Measurements from ENCODE around the gene MOB1A. TPM values are rescaled to one million over a fixed set of nuclear protein-coding genes. Genes with fewer than 3 reads are reported as not detected.
"Not testable (repeated sequence)": the region's sequence is repeated elsewhere in the genome, so short reads cannot be mapped to it uniquely, and the experiment has no call there.

The MOB1A gene
- total and polyA plus RNA-seq, 2 of the 13 experiments (the other 11 are each of a cell fraction or from before 2014, with no cell fraction given): 48.2 to 139 TPM

- H3K9ac ChIP-seq (ENCODE audit: insufficient read depth, low read depth, low read length): no peak overlapping the region
- H3K9me3 ChIP-seq (ENCODE audit: low read length): 0 out of 2 replicates have a peak, but pooled peaks cover 2% of the 10 kb centered on the region
- no peak overlapping the region for H3K4me2 ChIP-seq (ENCODE audit: low read depth, low read length)
- DNase-seq (ENCODE audit: low spot score) (no peak), ATAC-seq (no peak), FAIRE-seq (no peak)
- in situ Hi-C loops (cut with HindIII; ENCODE audit: extremely low pct_ligation_motif_present, low pct_unique_long_range_greater_than_20kb) (loop anchor here (25.0 kb wide), 1 partner anchor 291 kb away; the partner anchor contains the start of gene STAMBP), intact Hi-C loops (cut with micrococcal nuclease; ENCODE audit: unreplicated experiment) (loop anchor here (10.0 kb wide), 1 partner anchor 203 kb away; the partner anchor contains the start of gene DGUOK)
- H3K36me3 ChIP-seq (replicated peaks in 1 of 2; ENCODE audit: control insufficient read depth in 1 of 2, insufficient read depth in 2 of 2, low read length in 2 of 2): peaks cover under 1% of the 10 kb centered on the region in 2 experiments; a peak in 3 of 5 replicates
- H3K27me3 ChIP-seq (ENCODE audit: control insufficient read depth in 1 of 2, insufficient read depth in 2 of 2, low read length in 2 of 2): no peaks in the 10 kb centered on the region
- CTCF ChIA-PET (ENCODE audit: low intra/inter-chr PET ratio, low total read pairs): no interaction called here
- WGBS (ENCODE audit: low lambda C conversion rate): 95% methylated on average over 3 of the region's 3 CpGs
- no peaks in the 10 kb centered on the region for H3K79me2 ChIP-seq (ENCODE audit: insufficient read depth, low read length)
- H3K4me1 ChIP-seq (ENCODE audit: insufficient read depth, low read length): no peaks in the 10 kb centered on the region
- no peak overlapping the region for H3K27ac ChIP-seq (ENCODE audit: extremely low read length, insufficient read depth, low read length)
- BruUV-seq (replicated peaks): no TSS peak
- no peak overlapping the region for H2AFZ ChIP-seq (ENCODE audit: low read length)
- no peak overlapping the region for H3K4me3 ChIP-seq (replicated peaks in 1 of 3; ENCODE audit: insufficient read depth in 1 of 3, low read depth in 2 of 3, low read length in 3 of 3)
- H4K20me1 ChIP-seq (ENCODE audit: insufficient read depth, low read length): no peaks in the 10 kb centered on the region
- TF ChIP-seq PTBP1 (IDR thresholded peaks at IDR 0.05; ENCODE audit: low read depth, low read length, poor library complexity, severe bottlenecking) (no peak), REXO4 (CRISPR knock-in tag; IDR thresholded peaks at IDR 0.05; ENCODE audit: borderline replicate concordance) (no peak), MEIS2 (CRISPR knock-in tag; IDR thresholded peaks at IDR 0.05) (no peak)
- TF ChIP-seq, protein P1, sequence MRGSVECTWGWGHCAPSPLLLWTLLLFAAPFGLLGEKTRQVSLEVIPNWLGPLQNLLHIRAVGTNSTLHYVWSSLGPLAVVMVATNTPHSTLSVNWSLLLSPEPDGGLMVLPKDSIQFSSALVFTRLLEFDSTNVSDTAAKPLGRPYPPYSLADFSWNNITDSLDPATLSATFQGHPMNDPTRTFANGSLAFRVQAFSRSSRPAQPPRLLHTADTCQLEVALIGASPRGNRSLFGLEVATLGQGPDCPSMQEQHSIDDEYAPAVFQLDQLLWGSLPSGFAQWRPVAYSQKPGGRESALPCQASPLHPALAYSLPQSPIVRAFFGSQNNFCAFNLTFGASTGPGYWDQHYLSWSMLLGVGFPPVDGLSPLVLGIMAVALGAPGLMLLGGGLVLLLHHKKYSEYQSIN (CRISPR knock-in tag; IDR thresholded peaks at IDR 0.05; ENCODE audit: borderline replicate concordance): no peak
- POLR2A ChIA-PET: no interaction called here
Measured at GRCh38 chr2:74128206-74128605, 50.5 kb downstream of the MOB1A start.

DNA sequence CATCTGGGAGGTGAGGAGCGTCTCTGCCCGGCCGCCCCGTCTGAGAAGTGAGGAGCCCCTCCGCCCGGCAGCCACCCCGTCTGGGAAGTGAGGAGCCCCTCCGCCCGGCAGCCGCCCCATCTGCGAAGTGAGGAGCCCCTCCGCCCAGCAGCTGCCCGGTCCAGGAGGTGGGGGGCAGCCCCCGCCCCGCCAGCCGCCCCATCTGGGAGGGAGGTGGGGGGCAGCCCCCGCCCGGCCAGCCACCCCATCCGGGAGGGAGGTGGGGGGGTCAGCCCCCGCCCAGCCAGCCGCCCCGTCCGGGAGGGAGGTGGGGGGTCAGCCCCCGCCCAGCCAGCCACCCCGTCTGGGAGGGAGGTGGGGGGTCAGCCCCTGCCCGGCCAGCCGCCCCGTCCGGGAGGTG is 54.7 kb downstream of the MOB1A start:
- intact Hi-C loops (cut with micrococcal nuclease; ENCODE audit: unreplicated experiment): loop anchor here (10.0 kb wide), 1 partner anchor 199 kb away; the partner anchor contains the start of gene DGUOK

DNA sequence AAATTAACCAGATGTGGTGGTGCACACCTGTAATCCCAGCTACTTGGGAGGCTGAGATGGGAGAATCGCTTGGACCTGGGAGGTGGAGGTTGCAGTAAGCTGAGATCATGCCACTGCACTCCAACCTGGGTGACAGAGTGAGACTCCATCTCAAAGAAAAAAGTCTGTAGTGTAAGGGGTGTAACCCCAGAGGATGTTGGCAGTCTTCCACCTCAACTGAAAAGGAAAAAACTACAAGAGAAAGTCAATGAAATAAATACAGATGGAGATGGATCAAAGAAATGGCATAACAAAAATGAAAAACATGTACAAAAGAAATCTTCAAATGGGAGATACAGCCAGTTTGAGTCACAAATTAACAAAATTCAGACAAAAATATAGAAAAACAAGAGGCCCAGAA is 56.8 kb downstream of the MOB1A start:
- H3K27me3 ChIP-seq (ENCODE audit: control insufficient read depth in 1 of 2, insufficient read depth in 2 of 2, low read length in 2 of 2); H3K27ac ChIP-seq (ENCODE audit: extremely low read length, insufficient read depth, low read length); CTCF ChIA-PET (ENCODE audit: low intra/inter-chr PET ratio, low total read pairs); in situ Hi-C loops (cut with HindIII; ENCODE audit: extremely low pct_ligation_motif_present, low pct_unique_long_range_greater_than_20kb); H3K9ac ChIP-seq (ENCODE audit: insufficient read depth, low read depth, low read length); H2AFZ ChIP-seq (ENCODE audit: low read length); H3K4me3 ChIP-seq (replicated peaks in 1 of 3; ENCODE audit: insufficient read depth in 1 of 3, low read depth in 2 of 3, low read length in 3 of 3); H3K4me2 ChIP-seq (ENCODE audit: low read depth, low read length); H3K36me3 ChIP-seq (replicated peaks in 1 of 2; ENCODE audit: control insufficient read depth in 1 of 2, insufficient read depth in 2 of 2, low read length in 2 of 2); BruUV-seq (replicated peaks); H3K79me2 ChIP-seq (ENCODE audit: insufficient read depth, low read length); ATAC-seq; FAIRE-seq; DNase-seq (ENCODE audit: low spot score); H4K20me1 ChIP-seq (ENCODE audit: insufficient read depth, low read length): not testable (repeated sequence)
- Histone ChIP-seq H3K4me1 (ENCODE audit: insufficient read depth, low read length) (peaks cover 14% of the 10 kb centered on the region), H3K9me3 (ENCODE audit: low read length) (peaks cover 22% of the 10 kb centered on the region)
- intact Hi-C loops (cut with micrococcal nuclease; ENCODE audit: unreplicated experiment): loop anchor here (2.0 to 10.0 kb wide), 2 partner anchors 25 to 197 kb away; partner anchors contain the start of genes BOLA3 and DGUOK
- POLR2A ChIA-PET: interaction anchor here (0.7 kb wide), 1 partner anchor 722 kb away, joined by 3 read pairs; no protein-coding TSS in a partner anchor
- WGBS (ENCODE audit: low lambda C conversion rate): 82% methylated on average over 1 of the region's 1 CpG

More for the DNA sequence above, 54.7 kb downstream of the MOB1A start:
- in situ Hi-C loops (cut with HindIII; ENCODE audit: extremely low pct_ligation_motif_present, low pct_unique_long_range_greater_than_20kb); H3K79me2 ChIP-seq (ENCODE audit: insufficient read depth, low read length); CTCF ChIA-PET (ENCODE audit: low intra/inter-chr PET ratio, low total read pairs); H3K27ac ChIP-seq (ENCODE audit: extremely low read length, insufficient read depth, low read length); H3K9ac ChIP-seq (ENCODE audit: insufficient read depth, low read depth, low read length); H4K20me1 ChIP-seq (ENCODE audit: insufficient read depth, low read length); FAIRE-seq; BruUV-seq (replicated peaks); H3K4me2 ChIP-seq (ENCODE audit: low read depth, low read length); H3K27me3 ChIP-seq (ENCODE audit: control insufficient read depth in 1 of 2, insufficient read depth in 2 of 2, low read length in 2 of 2); H2AFZ ChIP-seq (ENCODE audit: low read length); ATAC-seq; H3K4me3 ChIP-seq (replicated peaks in 1 of 3; ENCODE audit: insufficient read depth in 1 of 3, low read depth in 2 of 3, low read length in 3 of 3); DNase-seq (ENCODE audit: low spot score); H3K36me3 ChIP-seq (replicated peaks in 1 of 2; ENCODE audit: control insufficient read depth in 1 of 2, insufficient read depth in 2 of 2, low read length in 2 of 2); POLR2A ChIA-PET: not testable (repeated sequence)
- WGBS (ENCODE audit: low lambda C conversion rate): 91% methylated on average over 27 of the region's 29 CpGs
- H3K9me3 ChIP-seq (ENCODE audit: low read length): peaks cover 22% of the 10 kb centered on the region
- peaks cover 14% of the 10 kb centered on the region for H3K4me1 ChIP-seq (ENCODE audit: insufficient read depth, low read length)
